NCI-H774 (cell line): Measurements from ENCODE around the gene EXOC3L4.

ENCODE experiments used
- DNase-seq: peaks from one replicate; lab custom pipeline; 2025; lab: John Stamatoyannopoulos, UW

Gene EXOC3L4

DNA sequence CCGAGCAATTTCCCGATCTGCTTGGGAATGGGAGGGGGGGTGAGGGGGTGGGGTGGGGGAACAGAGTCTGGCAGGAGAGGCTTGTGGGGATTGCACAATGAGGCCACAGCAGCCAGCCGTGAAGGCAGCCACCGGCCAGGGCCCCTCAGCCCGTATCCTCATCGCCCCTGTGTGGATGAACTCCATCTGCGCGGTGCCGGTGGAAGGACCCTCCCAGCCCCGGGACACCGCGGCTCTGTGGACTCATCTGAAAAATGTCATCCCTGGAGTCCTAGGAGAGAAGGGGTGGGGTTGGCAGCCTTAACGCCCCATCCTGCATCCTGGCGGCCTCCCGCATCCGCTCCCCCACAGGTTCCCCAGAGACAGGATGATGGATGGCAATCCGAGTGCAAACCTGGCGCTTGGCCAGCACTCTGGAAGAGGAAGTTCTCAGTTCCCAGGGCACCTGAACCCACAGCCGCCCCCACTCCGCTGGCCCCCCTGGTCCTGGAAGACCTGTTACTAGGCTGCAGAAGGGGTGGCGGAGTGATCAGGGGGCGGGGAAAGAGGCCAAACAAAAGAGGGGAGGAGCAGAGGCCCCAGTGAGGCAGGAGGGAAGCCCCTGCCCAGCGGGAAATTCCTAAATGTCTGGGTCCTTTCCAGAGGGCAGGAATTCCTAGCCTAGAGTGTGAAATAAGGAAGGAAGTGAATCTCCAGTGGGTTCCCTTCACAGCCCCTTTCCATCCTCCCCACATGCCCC is 27.5 kb downstream of the EXOC3L4 start:
- DNase-seq, result peak; percentile 95

DNA sequence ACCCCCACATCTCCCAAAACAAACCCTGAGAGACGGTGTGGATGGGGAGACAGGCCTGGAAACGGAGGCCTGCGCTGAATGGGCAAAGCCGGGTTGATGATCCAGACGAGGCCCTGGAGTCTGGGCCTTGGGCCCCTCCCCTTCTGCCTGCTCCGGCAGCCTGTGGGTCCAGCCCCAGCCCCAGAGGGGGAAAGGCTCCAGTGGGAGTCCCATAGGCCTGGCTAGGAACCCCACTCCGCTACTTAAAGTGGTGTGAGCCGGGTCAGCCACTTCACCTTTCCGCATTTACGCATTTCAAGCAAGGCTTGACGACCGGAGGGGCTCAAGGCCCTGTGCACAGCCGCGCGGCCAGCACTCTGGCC is 28.0 kb downstream of the EXOC3L4 start:
- peak; percentile 29 for DNase-seq

DNA sequence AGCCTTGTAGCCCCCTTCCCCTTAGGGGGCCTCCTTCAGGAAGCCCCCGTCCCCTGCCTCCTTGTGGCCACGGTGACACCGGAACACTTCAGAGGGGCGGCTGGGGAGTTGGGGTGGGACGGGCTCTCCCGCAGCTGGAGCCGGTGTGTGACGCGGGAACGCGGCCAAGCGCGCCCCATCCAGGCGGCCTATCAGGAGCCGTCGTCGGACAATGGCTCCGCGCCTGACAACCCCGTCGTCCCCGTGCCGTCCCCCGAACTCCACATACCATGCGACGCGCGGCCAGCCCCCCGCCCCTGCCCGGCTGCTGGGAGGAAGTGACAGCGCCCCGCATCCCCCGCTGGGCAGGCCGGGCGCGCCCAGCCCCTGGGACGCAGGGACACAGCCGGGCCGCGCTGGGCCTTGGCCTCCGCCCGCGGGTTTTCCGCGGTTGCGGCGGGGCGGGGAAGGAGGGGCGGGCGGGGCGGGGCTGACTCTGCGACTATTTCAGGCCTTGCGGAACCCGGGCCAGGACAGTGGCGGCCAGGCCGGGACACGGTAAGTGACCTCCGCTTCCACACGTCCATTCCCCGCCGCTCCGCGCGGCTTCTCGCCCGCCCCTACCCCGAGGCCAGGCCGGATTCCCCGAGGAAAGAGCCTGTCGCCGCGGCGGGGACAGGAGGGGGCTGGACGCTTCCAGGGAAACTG is 28.6 kb downstream of the EXOC3L4 start, which contains the start of gene TNFAIP2:
TSS of gene TNFAIP2 (plus strand) at position 515 of the 687 bp plus-strand sequence. CDS start 2,997 bp downstream, outside the sequence.
- peak; percentile 47 for DNase-seq

DNA sequence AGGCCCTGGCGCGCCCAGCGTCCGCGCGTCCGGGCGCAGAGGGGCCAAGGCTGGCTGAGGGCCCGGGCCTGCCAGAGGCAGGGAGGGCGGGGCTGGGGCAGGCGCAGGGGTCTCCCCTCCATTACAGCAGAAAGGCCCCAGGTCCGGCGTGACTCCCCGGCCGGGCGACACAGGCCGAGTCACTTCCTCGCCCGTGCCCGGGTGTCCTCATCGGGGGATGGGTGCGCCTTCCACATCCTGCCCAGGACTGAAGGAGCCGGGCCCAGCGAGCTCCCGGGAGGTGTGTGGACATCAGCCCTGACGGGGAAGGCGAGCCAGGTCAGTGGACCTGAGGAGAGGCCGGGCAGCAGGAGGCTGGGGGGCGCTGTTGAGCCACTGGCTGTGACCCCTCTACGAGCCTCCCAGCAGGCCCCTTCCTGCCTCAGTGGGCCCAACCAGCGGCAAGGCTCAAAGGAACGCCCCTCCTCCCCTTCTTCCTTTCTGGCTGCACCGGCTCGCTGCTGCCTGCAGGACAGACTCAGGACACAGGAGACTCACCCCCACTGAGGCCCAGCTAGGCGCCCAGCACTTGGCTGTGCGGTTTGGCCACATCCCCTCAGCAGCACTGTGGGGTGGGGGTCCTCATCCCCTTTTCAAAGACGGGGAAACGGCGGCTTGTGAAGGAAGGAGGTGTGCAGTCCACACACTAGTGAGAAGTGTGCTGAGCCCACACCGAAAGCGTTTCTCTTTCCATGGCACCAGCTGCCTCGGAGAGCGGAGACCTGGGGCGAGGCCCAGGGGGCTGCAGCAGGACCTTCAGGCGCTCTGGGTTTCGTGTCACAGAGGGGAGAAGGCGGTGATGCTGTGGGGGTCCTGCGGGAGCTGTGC is 29.3 kb downstream of the EXOC3L4 start:
- no peak for DNase-seq

DNA sequence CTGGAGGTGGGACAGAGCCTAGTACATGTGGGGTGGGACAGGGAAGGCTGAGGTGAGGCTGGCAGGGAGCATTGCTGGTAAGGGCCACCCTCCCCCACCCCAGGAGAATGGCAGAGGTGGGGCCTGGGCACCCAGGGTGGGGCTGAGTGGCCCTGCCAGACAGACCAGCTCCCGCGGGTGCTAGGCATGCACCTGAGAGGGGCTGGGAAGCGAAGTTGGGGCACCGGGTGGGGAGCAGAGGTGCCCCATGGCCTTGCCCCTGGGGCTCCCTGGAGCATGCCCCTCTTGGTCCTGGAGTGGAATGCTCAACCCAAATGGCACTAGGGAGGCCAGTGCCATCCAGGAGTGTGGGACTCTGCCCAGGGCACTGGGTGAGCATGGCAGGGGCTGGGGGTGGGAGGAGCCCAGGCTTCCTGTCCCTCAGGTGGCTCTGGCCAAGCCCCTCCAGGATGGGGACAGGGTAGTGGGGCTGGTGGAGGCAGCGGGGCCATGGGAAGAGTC is 30.0 kb downstream of the EXOC3L4 start:
- DNase-seq, result no peak

DNA sequence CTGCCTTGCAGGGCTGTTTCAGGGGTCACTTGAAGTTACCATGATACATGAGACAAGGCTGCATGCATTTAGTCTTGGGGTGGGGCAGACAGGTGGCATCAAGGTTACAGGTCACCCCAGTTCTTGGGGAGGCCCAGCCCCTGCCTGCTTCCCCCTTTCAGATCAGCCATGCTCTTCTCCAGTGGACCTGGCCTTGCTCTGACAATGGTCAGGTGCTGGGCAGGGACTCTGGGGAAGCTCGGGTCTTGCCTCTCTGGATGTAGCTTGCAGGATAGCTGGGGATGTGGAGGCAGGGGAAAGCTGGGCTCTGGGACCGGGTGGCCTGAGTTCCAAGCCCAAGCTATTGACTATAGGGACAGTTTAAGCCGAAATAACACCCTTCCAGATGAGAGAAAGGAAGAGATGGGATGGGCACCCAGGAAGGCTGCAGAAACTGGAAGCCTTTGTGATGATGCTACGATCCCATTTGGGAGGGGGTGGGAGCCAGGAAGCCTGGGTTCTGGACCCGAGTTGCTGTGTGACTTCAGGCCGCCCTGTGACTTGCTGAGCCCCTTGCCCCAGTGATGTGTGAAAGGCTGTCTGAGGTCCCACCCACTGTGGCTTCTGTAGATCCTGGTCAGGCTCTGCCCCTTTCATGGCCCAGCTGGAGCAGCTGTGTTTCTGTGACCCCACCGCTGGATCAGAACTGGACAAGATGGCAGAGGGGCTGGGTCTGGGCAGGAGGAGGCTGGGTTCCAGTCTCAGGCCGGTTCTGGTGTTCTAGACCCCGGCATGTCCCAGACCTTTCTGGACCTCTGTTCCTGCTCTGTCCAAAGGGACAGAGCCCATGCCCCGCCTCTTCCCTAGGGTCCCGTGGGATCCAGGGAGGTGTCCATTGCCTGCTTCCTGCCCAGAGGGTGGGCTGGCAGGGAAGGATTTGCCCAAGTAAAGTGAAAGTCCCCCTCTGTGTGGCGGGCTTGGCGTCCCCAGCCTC is 30.9 kb downstream of the EXOC3L4 start:
- DNase-seq, result no peak

DNA sequence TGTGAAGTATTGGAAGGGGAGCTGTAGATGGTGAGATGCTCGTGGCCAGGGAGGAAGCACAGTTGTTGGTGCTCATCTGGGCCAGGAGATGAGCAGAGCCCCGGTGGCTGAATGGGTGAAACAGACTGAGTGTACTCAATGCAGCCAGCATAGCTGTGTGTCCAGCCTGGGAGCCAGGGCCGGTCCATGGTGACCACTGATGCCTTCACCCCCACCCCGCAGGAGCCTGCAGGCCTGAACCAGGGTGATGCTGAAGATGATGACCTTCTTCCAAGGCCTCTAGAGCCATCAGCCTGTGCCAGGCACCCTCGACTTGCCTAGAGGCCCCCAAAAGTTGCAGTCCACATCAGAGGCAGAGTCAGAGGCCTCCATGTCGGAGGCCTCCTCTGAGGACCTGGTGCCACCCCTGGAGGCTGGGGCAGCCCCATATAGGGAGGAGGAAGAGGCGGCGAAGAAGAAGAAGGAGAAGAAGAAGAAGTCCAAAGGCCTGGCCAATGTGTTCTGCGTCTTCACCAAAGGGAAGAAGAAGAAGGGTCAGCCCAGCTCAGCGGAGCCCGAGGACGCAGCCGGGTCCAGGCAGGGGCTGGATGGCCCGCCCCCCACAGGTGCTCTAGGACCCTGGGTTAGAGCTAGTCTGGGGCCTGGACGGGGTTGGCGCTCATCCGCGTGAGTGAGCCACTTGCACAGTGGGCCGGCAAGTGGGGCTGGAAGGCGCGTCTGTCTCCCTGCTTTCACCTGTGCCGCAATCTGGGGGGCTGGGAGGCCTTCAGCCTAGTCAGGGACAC is 31.8 kb downstream of the EXOC3L4 start:
- no peak for DNase-seq

DNA sequence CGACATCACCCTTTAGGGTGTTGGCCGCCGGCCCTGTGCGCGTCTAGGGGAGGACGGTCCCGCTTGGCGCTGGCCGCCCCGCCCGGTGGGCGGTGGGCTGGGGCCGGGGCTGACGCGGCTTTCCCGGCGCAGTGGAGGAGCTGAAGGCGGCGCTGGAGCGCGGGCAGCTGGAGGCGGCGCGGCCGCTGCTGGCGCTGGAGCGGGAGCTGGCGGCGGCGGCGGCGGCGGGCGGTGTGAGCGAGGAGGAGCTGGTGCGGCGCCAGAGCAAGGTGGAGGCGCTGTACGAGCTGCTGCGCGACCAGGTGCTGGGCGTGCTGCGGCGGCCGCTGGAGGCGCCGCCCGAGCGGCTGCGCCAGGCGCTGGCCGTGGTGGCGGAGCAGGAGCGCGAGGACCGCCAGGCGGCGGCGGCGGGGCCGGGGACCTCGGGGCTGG is 32.4 kb downstream of the EXOC3L4 start:
- DNase-seq, result no peak

DNA sequence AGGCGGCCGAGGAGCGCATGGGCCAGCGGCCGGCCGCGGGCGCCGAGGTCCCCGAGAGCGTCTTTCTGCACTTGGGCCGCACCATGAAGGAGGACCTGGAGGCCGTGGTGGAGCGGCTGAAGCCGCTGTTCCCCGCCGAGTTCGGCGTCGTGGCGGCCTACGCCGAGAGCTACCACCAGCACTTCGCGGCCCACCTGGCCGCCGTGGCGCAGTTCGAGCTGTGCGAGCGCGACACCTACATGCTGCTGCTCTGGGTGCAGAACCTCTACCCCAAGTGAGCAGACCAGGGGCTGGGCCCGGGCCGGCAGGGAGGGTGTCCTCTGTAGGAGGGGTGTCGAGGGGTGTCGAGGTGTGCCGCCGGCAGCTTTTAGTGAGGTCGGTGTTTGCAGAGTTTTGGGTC is 32.8 kb downstream of the EXOC3L4 start:
- DNase-seq, result no peak

DNA sequence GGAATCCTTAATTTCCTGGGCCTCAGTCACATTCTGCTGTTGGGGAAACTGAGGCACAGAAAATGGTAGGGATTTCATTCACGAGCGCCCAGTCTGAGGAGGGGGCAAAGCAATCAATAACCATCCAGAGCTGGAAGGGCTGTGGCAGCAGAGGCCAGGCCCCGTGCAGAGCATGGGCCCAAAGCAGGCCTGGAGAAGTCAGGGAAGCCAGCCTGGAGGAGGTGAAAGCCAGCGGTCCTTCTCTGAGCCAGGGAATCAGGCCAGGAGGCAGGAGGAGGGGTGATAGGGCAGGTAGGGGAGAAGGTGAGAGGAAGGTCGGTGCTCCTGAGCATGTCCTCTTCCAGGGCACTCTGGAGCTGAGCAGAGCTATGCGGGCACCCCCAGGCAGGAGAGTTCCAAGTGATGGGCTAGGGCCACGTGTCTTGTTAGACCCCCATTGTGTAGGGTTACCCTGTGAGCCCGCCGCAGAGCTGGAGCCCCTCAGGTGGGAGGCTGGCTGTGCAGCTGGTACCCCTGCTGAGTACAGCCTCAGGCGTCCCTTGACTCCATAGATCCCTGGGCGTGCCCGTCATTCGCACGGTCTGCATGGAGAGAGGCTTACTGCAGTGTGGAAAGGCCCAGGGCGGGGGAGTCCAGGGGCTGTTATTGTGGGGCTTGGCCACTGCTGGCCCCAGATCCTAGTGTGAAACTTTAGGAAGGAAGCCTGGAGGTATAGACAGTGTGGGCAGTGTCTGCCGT is 33.5 kb downstream of the EXOC3L4 start:
- no peak for DNase-seq

DNA sequence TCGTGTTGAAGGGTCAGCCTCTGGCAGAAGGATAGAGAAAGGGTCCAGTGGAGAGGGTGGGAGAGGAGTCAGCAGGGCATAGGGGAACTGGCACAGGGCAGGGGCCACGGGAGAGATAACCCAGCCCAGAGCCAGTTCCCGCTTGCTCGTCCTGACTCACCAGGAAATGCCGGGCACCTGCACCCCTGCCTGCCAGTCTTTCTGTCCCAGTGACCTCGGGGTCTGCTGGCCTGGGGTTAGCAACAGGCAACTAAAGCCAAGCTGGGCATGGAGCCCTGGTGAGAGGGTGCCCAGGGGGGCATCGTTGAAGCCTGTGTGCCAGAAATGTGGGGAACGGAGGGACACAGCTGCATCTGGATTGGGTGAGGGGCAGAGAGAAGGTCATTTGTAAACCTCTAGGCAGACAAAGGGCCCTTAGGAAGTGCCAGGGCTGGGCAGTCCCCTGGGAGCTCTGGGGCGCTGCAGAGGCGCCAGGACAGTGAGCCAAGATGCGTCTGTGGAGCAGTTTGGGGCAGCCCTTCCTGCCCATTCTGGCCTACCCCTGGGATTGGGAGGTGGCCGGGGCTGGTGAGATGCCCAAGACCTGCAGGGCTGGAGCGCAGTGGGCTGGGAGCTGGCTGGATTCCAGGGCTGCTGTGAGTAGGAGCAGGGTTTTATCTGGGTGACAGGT is 34.2 kb downstream of the EXOC3L4 start:
- DNase-seq, result no peak

DNA sequence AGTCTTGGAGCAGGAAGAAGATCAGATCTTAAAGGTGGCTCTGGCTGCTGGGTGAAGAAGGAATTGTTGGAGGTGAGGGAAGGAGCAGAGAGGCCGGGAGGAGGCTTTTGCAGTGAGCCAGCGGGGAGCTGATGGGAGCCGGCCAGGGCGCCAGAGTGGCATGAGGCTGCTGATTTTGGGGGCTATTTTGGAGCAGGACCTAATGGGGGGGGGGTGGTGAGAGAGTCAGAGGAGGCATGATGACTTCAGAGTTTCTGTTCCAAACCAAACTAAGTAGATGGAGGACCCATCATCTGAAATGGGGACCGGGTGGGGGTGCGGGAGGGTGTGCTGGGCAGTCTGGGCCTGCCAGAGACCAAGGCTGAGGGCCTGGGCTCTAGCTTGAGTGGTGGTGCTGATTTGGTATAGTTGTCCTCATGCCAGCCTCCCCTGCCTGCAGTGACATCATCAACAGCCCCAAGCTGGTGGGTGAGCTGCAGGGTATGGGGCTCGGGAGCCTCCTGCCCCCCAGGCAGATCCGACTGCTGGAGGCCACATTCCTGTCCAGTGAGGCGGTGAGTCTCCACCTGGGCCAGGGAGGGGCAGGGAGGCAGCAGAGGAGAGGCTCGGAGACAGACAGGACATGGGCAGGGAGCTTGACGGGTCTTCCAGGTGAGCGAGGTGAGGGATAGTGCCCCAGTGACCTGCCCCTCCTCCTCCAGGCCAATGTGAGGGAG is 34.9 kb downstream of the EXOC3L4 start:
- no peak for DNase-seq

DNA sequence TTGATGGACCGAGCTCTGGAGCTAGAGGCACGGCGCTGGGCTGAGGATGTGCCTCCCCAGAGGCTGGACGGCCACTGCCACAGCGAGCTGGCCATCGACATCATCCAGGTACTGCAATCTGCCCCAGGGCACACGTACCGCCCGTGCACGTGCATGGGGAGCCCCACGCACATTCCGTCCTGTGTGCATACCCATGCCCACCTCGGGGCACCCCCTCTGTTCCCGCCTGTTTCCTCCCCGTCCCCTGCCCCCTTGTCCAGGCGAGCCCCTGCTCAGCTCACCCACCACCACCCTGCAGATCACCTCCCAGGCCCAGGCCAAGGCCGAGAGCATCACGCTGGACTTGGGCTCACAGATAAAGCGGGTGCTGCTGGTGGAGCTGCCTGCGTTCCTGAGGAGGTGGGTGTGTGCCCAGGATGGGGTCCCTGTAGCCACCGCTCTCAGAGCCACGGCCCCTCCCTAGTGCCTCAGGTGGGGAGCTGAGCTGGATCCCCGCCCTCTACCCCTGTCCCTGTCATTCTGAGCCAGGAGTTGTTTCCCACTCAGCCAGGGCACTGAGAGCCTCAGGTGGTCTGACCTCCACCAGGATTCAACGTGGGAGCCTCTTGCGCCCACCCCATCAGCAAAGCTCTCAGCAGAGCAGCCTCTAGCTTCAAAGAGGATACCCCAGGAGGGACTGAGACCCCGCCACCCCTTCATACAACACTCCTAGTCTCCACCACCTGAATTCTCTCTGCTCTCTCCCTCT is 35.7 kb downstream of the EXOC3L4 start:
- DNase-seq, result no peak

DNA sequence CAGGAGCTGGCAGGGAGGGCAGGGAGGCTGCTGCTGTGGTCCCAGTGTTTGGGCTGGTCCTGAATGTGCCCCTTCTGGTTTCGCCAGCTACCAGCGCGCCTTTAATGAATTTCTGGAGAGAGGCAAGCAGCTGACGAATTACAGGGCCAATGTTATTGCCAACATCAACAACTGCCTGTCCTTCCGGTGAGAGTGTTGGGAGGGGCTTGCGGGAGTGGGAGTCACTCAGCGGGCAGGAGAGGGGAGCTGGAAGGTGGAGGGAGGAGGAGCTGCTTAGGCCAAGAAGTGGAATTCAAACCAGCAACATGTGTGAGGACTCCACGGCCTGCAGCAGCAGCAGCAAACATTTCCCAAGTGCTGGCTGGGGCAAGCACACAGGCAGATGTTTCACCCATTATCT is 36.4 kb downstream of the EXOC3L4 start:
- no peak for DNase-seq

DNA sequence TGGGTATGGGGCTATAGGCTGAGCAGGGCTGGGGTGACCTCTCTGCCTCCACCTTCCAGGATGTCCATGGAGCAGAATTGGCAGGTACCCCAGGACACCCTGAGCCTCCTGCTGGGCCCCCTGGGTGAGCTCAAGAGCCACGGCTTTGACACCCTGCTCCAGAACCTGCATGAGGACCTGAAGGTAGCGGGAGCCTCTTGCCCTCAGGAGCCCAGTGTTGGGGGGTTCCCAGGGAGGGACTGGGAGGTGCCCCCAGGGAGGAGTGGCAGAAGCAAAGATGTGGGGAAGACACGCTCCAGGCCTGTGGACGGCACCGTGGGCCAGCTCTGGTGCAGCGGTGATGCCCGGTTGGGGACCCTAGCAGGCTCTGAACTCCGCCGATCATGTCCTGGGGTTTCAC is 37.1 kb downstream of the EXOC3L4 start:
- no peak for DNase-seq

DNA sequence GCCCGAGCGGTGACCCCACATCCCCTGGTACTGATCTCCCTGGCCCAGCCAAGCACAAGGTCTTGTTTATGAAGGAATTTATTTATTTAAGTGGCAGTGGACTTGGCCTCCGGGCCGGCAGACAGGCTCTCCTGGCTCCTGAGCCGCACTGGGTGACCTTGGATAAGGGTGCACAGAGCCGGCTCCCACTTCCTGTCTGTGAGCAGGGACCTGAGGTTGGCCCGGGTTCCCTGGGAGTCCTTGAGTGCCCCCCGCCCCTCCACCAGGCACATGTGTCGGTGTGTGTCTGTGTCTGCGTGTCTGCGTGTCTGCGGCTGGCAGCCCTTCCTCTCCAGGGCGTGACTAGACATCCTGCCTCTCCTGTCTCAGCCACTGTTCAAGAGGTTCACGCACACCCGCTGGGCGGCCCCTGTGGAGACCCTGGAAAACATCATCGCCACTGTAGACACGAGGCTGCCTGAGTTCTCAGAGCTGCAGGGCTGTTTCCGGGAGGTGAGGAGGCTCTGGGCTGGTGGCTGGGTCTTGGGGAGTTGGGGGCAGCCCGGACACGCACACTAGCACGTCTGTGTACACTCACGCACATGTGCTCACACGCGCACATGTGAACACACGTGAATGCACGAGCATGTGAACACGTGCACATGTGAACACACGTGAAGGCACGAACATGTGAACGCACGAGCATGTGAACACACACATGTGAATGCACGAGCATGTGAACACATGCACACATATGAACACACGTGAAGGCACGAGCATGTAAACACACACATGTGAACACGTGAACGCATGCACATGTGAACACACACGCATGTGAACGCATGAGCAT is 38.1 kb downstream of the EXOC3L4 start:
- DNase-seq, result no peak
